SU-DHL-6 (cell line): ENCODE data around the gene CCDC24.
A peak's percentile ranks its signal among the peaks of the same experiment; 100 is the strongest.

Source experiments
- H2AFZ ChIP-seq: fragments of 200-600 bp; sonication (generic); 2 replicates; pipeline ENCODE4 v1.6.1; 2014; ENCODE audit warnings: low read depth, mild to moderate bottlenecking, moderate library complexity, mixed read lengths, antibody characterized with exemption, low read length; ENCODE audit not compliant: severe bottlenecking
- H3F3A ChIP-seq: fragments of 200-600 bp; shearing (Covaris generic); 2 replicates; pipeline ENCODE4 v1.6.0; 2016; ENCODE audit warnings: antibody characterized with exemption, mild to moderate bottlenecking; ENCODE audit not compliant: insufficient read depth
- H3K27ac ChIP-seq: fragments of 200-600 bp; sonication (generic); 2 replicates; pipeline ENCODE4 v1.5.1; 2016; ENCODE audit warnings: low read depth, mild to moderate bottlenecking, low read length, moderate library complexity, mixed read lengths
- H3K27me3 ChIP-seq: fragments of 200-600 bp; sonication (generic), shearing (Covaris generic); 2 replicates; pipeline ENCODE4 v1.6.0; 2014; ENCODE audit warnings: mild to moderate bottlenecking, low read length
- H3K36me3 ChIP-seq: fragments of 200-600 bp; sonication (generic); 2 replicates; pipeline ENCODE4 v1.6.1; 2014; ENCODE audit warnings: mild to moderate bottlenecking, low read length, mixed read lengths
- H3K4me2 ChIP-seq: fragments of 300-600, 200-600 bp; shearing (Covaris generic), sonication (generic); 2 replicates; pipeline ENCODE4 v1.6.0; 2014; ENCODE audit warnings: low read length, low read depth, mild to moderate bottlenecking; ENCODE audit not compliant: poor library complexity, severe bottlenecking
- H3K4me3 ChIP-seq: fragments of 200-600 bp; sonication (generic); 2 replicates; pipeline ENCODE4 v1.5.1; 2014; ENCODE audit warnings: antibody characterized with exemption, low read length, mild to moderate bottlenecking, mixed read lengths; ENCODE audit not compliant: insufficient read depth, poor library complexity, severe bottlenecking
- H3K79me2 ChIP-seq: fragments of 200-600 bp; sonication (generic); 2 replicates; pipeline ENCODE4 v1.6.1; 2014; ENCODE audit warnings: mild to moderate bottlenecking, low read length, moderate library complexity; ENCODE audit not compliant: insufficient read depth
- H3K9ac ChIP-seq: fragments of 200-600 bp; sonication (generic); 2 replicates; pipeline ENCODE4 v1.7.0; 2014; ENCODE audit warnings: mild to moderate bottlenecking, low read length
- H3K9me2 ChIP-seq: fragments of 200-600 bp; sonication (generic); replicated peaks from 2 replicates; pipeline ENCODE4 v1.6.1; 2014; ENCODE audit warnings: low read length; ENCODE audit not compliant: insufficient read depth
- H3K9me3 ChIP-seq: fragments of 200-600 bp; sonication (generic); 2 replicates; pipeline ENCODE4 v1.6.1; 2014; ENCODE audit warnings: low read length, mixed read lengths; ENCODE audit not compliant: insufficient read depth
- H4K20me1 ChIP-seq: fragments of 200-600 bp; sonication (generic); 2 replicates; pipeline ENCODE4 v1.6.1; 2014; ENCODE audit warnings: low read depth, mild to moderate bottlenecking, antibody characterized with exemption, low read length, moderate library complexity, mixed read lengths
- CTCF ChIP-seq: fragments of 200-600 bp; sonication (generic); IDR thresholded peaks from one replicate; pipeline ENCODE4 v1.5.1; 2017; ENCODE audit warnings: antibody characterized with exemption, mild to moderate bottlenecking, low read length, moderate library complexity; ENCODE audit not compliant: insufficient read depth, poor library complexity, severe bottlenecking
- EZH2phosphoT487 ChIP-seq: fragments of 200-600 bp; sonication (generic), shearing (Covaris generic); conservative IDR thresholded peaks from 2 replicates; pipeline ENCODE4 v1.6.1; 2018; ENCODE audit warnings: mild to moderate bottlenecking, antibody characterized with exemption, low read length, moderate library complexity, mixed read lengths

The CCDC24 gene

GRCh38 chr1:44024031-44024902 lies 32.9 kb downstream of the CCDC24 start:
- Histone ChIP-seq H3K4me3 (no peak overlapping the region), H3K4me2 (no peak overlapping the region), H3K9me3 (no peaks in the 10 kb centered on the region), H3F3A (no peaks in the 10 kb centered on the region), H2AFZ (no peak overlapping the region), H3K27ac (no peak overlapping the region), H3K9ac (no peak overlapping the region), H3K36me3 (no peaks in the 10 kb centered on the region), H3K27me3 (no peaks in the 10 kb centered on the region), H3K9me2 (no peaks in the 10 kb centered on the region), H4K20me1 (no peaks in the 10 kb centered on the region), H3K79me2 (no peaks in the 10 kb centered on the region)
- TF ChIP-seq CTCF (no peak), EZH2phosphoT487 (no peak)

- TF ChIP-seq EZH2phosphoT487 (no peak), CTCF (no peak)
- H3K27me3 ChIP-seq, result no peaks in the 10 kb centered on the region
- no peak overlapping the region for H3K27ac ChIP-seq
Measured at GRCh38 chr1:44024903-44025525, 33.6 kb downstream of the CCDC24 start.

GRCh38 chr1:44025816-44026215 lies 34.4 kb downstream of the CCDC24 start:
- Histone ChIP-seq H3K9me3 (no peaks in the 10 kb centered on the region), H3K4me2 (peak overlapping the region; percentile 32), H3K9me2 (no peaks in the 10 kb centered on the region), H2AFZ (peak overlapping the region; percentile 27), H3K4me3 (no peak overlapping the region), H3K27ac (no peak overlapping the region), H3K36me3 (no peaks in the 10 kb centered on the region), H3K9ac (peak overlapping the region; percentile 9; the same call in 1 of the 2 replicates), H3K79me2 (no peaks in the 10 kb centered on the region), H3K27me3 (no peaks in the 10 kb centered on the region), H4K20me1 (no peaks in the 10 kb centered on the region), H3F3A (no peaks in the 10 kb centered on the region)
- no peak for TF ChIP-seq CTCF
- TF ChIP-seq EZH2phosphoT487, result no peak

More at GRCh38 chr1:44024903-44025525, 33.6 kb downstream of the CCDC24 start:
- Histone ChIP-seq H4K20me1 (no peaks in the 10 kb centered on the region), H2AFZ (no peak overlapping the region), H3K9me2 (no peaks in the 10 kb centered on the region), H3K9ac (no peak overlapping the region), H3K4me3 (no peak overlapping the region), H3K4me2 (no peak overlapping the region), H3K79me2 (no peaks in the 10 kb centered on the region), H3K9me3 (no peaks in the 10 kb centered on the region), H3K36me3 (no peaks in the 10 kb centered on the region), H3F3A (no peaks in the 10 kb centered on the region)
